Heart right ventricle (tissue), 16 donors: ENCODE data around the gene PPP1R3C. TPM values are rescaled to one million over a fixed set of nuclear protein-coding genes. Genes with fewer than 3 reads are reported as not detected.

Source experiments
- ATAC-seq, 8 donors: fragments of 200-7000 bp; cut with Tn5 transposase; one replicate each; pipeline ENCODE4 v1.9.1; 2020; ENCODE audit warnings: mild to moderate bottlenecking in 8 of 8, moderate library complexity in 8 of 8, moderate number of reproducible peaks in 1 of 8
- DNase-seq, 2 donors: peaks; one replicate each; pipeline ENCODE4 v3.0.0-alpha.2; 2020
- H3K27ac ChIP-seq, 10 donors: fragments of 200-600 bp; sonication (generic) in 2 of 10; one replicate each; pipeline versions ENCODE4 v1.5.0 to v1.8.0; 2020 to 2022; ENCODE audit warnings: mild to moderate bottlenecking in 3 of 10
- H3K27me3 ChIP-seq, 7 donors: fragments of 200-600 bp; one replicate each; pipeline ENCODE4 v1.8.0; 2021 to 2022; ENCODE audit warnings: mild to moderate bottlenecking in 2 of 7
- H3K36me3 ChIP-seq, 9 donors: fragments of 200-600 bp; sonication (generic) in 1 of 9; one replicate each; pipeline versions ENCODE4 v1.5.0 to v1.8.0; 2020 to 2022; ENCODE audit warnings: mild to moderate bottlenecking in 2 of 9
- H3K4me1 ChIP-seq, 9 donors: fragments of 200-600 bp; sonication (generic) in 1 of 9; one replicate each; pipeline versions ENCODE4 v1.5.0 to v1.8.0; 2020 to 2022; ENCODE audit warnings: mild to moderate bottlenecking in 4 of 9
- H3K4me3 ChIP-seq, 10 donors: fragments of 200-600 bp; sonication (generic) in 2 of 10; one replicate each; pipeline versions ENCODE4 v1.5.0 to v1.8.0; 2020 to 2022; ENCODE audit warnings: mild to moderate bottlenecking in 7 of 10, moderate library complexity in 2 of 10
- H3K9me3 ChIP-seq, 11 donors: fragments of 200-600 bp in 10 of 11; sonication (generic) in 2 of 11; one replicate each; pipeline versions ENCODE4 v1.5.0 to v1.8.0; 2013 to 2022; ENCODE audit warnings: mild to moderate bottlenecking in 2 of 11, control low read depth in 1 of 11, moderate library complexity in 1 of 11
- WGBS, 2 donors: extraction: QIAGEN DNeasy Blood & Tissue Kit; methylation state at CpG; one replicate each; pipeline ENCODE4 v1.1.7; 2013; ENCODE audit warnings: inconsistent platforms in 1 of 2; 5-methylcytosine and 5-hydroxymethylcytosine counted together
- intact Hi-C, 10 donors: fragments of 100-400 bp; cut with DNase I; formaldehyde crosslinking; loops; one replicate each; pipeline versions ENCODE4 v1.11.1 to v1.14.2; 2022
- polyA plus RNA-seq, 2 donors: library from polyadenylated mRNA; stranded (reverse); fragments of 200-250 nt; gene quantifications; one replicate each; pipeline ENCODE4 v1.2.3, GENCODE V29; 2013
- total RNA-seq, 10 donors: library from RNA; stranded (reverse); fragmentation: NEBNext Ultra II Directional in 3 of 10; extraction: Animal tissue kit (Norgen Biotek cat#: 25700) in 3 of 10; gene quantifications; one replicate each; pipeline versions ENCODE4 v1.2.1 to v1.2.4, GENCODE V29; 2021 to 2023
- TF ChIP-seq, protein P1 (sequence below), 9 donors: fragments of 200-600 bp; sonication (generic) in 2 of 9; IDR thresholded peaks; one replicate each; pipeline versions ENCODE4 v1.5.0 to v1.8.0; 2021 to 2022; ENCODE audit warnings: antibody characterized with exemption in 9 of 9, mild to moderate bottlenecking in 5 of 9, moderate library complexity in 1 of 9
- donor health status: Arrhythmogenic right ventricular cardiomyopathy.
- donor health status: ischemic (EF 13 %, LVEDD 7.1; RV severe dilation, severe dysfunction).
- donor health status: healthy with polysubstance abuse.
- donor health status: DM: no; HTN: yes; CAD: no.
- donor health status: DM: no; HTN: no; CAD: no.
- donor health status: ischemic (EF 25% LVEDD 6.9; RV normal size, moderate dysfunction).
- donor health status: ischemic (EF 25% LVEDD 5.7; RV mildly dilated, moderate dysfunction).
- donor health status: healthy.
- donor health status: DM: yes; HTN: yes; CAD: no.
- donor health status: Ischemic cardiomyopathy.
- donor health status: ischemic (EF 35%, LVEDD 5.7; RV mildly dilated, moderate dysfunction).
- donor health status: nonischemic (EF 11% LVEDD 7.7; RV severe dilation, severe dysfunction).
- donor health status: DM: yes; HTN: yes; CAD: no.
- donor health status: PGD.
- donor health status: ischemic (EF 29% LVEDD 5.4; RV normal size, mild dysfunction).
- donor health status: nonischemic (EF 23%, LVEDD 6.1; RV moderate dilation, normal function).

PPP1R3C gene
- total and polyA plus RNA-seq, 12 donors = 27.5 to 315 (median 169) TPM

DNA sequence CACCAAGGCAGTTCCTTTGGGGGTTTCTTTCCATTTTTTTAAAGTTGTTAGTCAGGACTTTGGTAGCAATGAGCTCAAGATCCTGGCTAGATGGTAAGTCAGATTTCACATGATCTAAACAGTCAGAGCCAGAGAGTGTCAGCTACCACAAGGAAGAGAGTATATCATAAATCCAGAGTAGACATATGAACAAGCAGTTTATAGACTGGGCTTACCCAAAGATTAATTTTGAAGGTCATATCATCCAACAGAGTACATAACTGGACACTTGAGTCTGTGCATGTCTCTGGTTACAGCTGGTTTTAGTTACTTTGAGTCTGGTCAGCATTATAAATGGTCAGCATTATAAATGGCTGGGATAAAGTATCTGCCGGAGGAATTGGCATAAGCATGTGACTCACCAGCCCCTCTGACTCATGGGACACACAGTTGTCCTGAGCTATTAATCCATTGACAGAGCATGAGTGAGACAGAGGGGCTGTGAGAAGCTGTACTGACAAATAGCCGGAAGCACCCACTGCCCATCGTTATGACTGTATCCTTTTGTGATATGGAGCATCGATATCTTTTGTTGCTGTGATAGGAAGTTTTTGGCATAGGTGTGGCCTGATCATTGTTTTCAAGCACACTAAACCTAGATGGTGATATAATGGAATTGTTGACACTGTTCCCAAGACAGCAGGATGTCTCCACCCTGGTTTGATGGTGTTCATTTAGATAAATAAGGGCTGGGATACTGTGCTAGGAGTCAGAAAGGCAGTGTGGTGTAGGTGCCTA is 19.3 kb downstream of the PPP1R3C start:
- 43 to 47% methylated on average over 4 of the region's 4 CpGs for WGBS, 2 donors
- Histone ChIP-seq H3K36me3 (no peaks in the 10 kb centered on the region), H3K4me3 (no peak overlapping the region), H3K27ac (peak overlapping the region in 5 of 10 donors; percentile 8 to 41 (median 37)), H3K27me3 (no peaks in the 10 kb centered on the region), H3K9me3 (peaks cover 0 to 9% (median 0%) of the 10 kb centered on the region in 11 donors), H3K4me1 (peaks cover 0 to 47% (median 26%) of the 10 kb centered on the region in 9 donors)
- ATAC-seq (peak in 5 of 8 donors; percentile 38 to 68 (median 48)), DNase-seq (no peak)
- TF ChIP-seq, protein P1, sequence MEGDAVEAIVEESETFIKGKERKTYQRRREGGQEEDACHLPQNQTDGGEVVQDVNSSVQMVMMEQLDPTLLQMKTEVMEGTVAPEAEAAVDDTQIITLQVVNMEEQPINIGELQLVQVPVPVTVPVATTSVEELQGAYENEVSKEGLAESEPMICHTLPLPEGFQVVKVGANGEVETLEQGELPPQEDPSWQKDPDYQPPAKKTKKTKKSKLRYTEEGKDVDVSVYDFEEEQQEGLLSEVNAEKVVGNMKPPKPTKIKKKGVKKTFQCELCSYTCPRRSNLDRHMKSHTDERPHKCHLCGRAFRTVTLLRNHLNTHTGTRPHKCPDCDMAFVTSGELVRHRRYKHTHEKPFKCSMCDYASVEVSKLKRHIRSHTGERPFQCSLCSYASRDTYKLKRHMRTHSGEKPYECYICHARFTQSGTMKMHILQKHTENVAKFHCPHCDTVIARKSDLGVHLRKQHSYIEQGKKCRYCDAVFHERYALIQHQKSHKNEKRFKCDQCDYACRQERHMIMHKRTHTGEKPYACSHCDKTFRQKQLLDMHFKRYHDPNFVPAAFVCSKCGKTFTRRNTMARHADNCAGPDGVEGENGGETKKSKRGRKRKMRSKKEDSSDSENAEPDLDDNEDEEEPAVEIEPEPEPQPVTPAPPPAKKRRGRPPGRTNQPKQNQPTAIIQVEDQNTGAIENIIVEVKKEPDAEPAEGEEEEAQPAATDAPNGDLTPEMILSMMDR (IDR thresholded peaks at IDR 0.05) = no peak
- intact Hi-C loops = no loop called here

DNA sequence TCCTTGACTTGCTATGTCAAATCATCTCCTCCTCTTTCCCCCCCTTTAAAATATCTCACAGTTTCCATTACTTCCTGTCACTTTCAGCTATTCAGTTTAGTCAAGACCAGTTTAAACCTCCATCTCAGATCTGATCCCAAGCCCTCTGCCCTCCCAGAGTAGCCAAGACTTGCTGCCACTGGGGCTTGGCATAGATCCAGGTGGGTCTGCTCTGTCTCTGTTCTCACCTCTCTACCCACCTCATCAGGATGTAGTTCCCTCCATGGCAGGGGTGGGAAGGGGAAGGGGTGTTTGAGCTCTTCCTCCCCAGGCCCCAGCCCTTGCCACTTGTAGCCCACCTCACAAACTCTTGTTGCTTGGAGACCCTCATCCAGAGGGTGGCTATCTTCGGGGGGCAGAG is 22.0 kb downstream of the PPP1R3C start:
- H3K9me3 ChIP-seq = peaks cover 0 to 11% (median 0%) of the 10 kb centered on the region in 11 donors
- no peak for ATAC-seq
- 33 to 66% methylated on average over 1 of the region's 1 CpG for WGBS, 2 donors

DNA sequence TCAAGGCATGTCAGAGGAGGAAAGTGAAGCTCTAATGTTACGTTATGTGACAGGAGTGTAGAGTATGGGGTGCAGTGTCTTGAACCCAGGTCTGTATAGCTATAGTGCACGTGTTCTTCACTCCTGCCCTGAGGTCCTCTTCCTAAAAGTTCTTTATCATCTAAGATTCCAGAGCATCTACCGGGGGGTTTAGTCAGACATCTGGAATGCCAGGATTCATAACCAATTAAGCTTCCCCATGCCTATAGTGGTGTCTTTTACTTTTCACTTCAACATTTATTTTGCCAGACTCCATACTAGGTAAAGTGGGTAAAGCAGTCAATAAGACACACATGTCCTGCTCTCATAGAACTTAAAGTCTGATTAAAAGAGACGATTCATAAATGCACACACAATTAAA is 22.4 kb downstream of the PPP1R3C start:
- DNase-seq = no peak
- intact Hi-C loops = no loop called here
- peaks cover 0 to 62% (median 37%) of the 10 kb centered on the region in 9 donors for H3K4me1 ChIP-seq
- 53 to 64% methylated on average over 4 of the region's 4 CpGs for WGBS, 2 donors
- no peaks in the 10 kb centered on the region for H3K27me3 ChIP-seq
- TF ChIP-seq, protein P1 (IDR thresholded peaks at IDR 0.05) = no peak
- peak overlapping the region in 6 of 10 donors; percentile 6 to 96 (median 80) for H3K27ac ChIP-seq
- H3K4me3 ChIP-seq = no peak overlapping the region
- no peak for ATAC-seq
- H3K36me3 ChIP-seq = no peaks in the 10 kb centered on the region
- H3K9me3 ChIP-seq = peaks cover 0 to 11% (median 0%) of the 10 kb centered on the region in 11 donors

More for the DNA sequence above, 22.0 kb downstream of the PPP1R3C start:
- Histone ChIP-seq H3K4me3 (no peak overlapping the region), H3K27ac (peak overlapping the region in 9 of 10 donors; percentile 22 to 96 (median 70)), H3K36me3 (no peaks in the 10 kb centered on the region), H3K4me1 (peaks cover 0 to 60% (median 37%) of the 10 kb centered on the region in 9 donors), H3K27me3 (no peaks in the 10 kb centered on the region)
- DNase-seq = no peak
- intact Hi-C loops = no loop called here
- TF ChIP-seq, protein P1 (IDR thresholded peaks at IDR 0.05) = no peak

DNA sequence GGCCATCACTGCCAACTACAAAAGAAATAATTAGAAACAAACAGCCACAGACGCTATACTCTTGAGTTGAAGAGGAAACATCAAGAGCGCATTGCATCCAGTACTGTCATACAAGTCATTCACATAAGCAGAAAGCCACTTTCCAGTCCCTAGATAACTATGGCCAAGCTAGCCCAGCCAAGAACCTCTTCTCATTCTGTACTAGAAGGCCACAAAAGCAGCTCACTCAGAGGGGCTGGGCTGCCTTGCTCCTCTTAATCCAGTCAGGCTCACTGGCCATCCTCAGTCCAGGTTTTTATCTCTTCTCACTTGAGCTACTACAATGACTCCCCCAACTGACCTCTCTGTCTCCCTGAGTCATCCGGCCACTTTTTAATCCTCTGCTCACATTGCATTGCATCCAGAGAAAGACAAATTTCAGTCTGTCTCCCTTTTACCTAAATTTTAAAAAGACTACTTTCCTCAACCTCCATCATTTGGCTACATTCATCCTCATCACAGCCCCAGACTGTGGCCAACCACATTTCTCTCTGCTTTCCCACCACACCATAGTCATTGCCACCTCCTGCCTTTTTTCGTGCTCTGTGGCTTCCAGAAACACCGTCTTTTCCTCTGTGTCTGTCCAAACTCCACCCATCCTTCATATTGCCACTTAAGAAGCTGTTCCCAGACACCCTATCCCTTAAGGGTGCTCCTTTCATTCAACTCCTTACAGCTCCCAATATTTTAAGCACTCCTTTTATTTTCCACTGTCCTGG is 25.0 kb downstream of the PPP1R3C start:
- WGBS, 2 donors = 26% methylated on average over 5 of the region's 5 CpGs
- Histone ChIP-seq H3K27ac (peak overlapping the region; percentile 77 to 96 (median 88)), H3K27me3 (no peaks in the 10 kb centered on the region), H3K4me3 (peak overlapping the region in 1 of 10 donors; percentile 3), H3K9me3 (peaks cover 0 to 15% (median 0%) of the 10 kb centered on the region in 11 donors), H3K36me3 (no peaks in the 10 kb centered on the region), H3K4me1 (peaks cover 0 to 65% (median 44%) of the 10 kb centered on the region in 9 donors)
- TF ChIP-seq, protein P1 (IDR thresholded peaks at IDR 0.05) = no peak
- peak; percentile 21 to 83 (median 68) for ATAC-seq
- DNase-seq = no peak
- intact Hi-C loops = loop anchor here in 2 of 10 donors (1.0 to 2.0 kb wide), 2 partner anchors 17 to 24 kb away; no protein-coding TSS in a partner anchor
